ENCODE results near the gene TBATA. TPM values are rescaled to one million over a fixed set of nuclear protein-coding genes. Genes with fewer than 3 reads are reported as not detected.

The TBATA gene
- total RNA-seq, 2 donors from 2014 or later: not detected

DNA sequence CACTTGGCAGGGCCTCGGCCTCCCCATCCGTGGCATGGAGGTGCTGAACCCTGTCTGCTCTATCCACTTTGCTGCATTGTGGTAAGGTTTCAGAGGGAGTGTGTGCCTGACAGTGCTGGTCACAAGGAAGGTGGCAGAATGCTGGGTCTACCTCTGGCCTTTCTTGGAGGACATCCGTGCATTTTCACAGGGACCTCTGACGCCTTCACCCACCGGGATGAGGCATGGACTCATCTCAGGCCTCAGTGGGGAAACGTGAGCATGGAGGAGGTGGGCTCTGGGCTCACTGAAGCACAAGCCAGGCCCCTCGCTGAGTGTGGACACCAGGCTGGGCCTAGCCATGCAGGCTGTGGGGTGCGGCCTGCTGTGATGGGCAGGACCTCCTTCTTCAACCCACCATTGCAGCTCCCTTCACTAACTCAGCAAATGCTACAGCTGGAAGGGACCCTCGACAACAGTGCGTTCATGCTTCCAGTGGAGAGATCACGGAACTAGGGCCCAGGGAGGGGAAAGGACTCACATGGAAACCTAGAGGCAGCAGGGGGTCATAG is 8.6 kb downstream of the TBATA start:
- TF ChIP-seq, protein P1, sequence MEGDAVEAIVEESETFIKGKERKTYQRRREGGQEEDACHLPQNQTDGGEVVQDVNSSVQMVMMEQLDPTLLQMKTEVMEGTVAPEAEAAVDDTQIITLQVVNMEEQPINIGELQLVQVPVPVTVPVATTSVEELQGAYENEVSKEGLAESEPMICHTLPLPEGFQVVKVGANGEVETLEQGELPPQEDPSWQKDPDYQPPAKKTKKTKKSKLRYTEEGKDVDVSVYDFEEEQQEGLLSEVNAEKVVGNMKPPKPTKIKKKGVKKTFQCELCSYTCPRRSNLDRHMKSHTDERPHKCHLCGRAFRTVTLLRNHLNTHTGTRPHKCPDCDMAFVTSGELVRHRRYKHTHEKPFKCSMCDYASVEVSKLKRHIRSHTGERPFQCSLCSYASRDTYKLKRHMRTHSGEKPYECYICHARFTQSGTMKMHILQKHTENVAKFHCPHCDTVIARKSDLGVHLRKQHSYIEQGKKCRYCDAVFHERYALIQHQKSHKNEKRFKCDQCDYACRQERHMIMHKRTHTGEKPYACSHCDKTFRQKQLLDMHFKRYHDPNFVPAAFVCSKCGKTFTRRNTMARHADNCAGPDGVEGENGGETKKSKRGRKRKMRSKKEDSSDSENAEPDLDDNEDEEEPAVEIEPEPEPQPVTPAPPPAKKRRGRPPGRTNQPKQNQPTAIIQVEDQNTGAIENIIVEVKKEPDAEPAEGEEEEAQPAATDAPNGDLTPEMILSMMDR (conservative IDR thresholded peaks at IDR 0.05): no peak
- Histone ChIP-seq H3K27me3 (ENCODE audit: control insufficient read depth, insufficient read depth, low read length, poor library complexity, severe bottlenecking) (no peaks in the 10 kb centered on the region), H3K9me3 (ENCODE audit: control insufficient read depth, low read length) (no peaks in the 10 kb centered on the region), H3K4me1 (ENCODE audit: control insufficient read depth, insufficient read depth, low read length) (no peaks in the 10 kb centered on the region), H3K9ac (ENCODE audit: extremely low read depth, low read length, poor library complexity, severe bottlenecking) (no peak overlapping the region), H3K27ac (ENCODE audit: low read depth, low read length) (no peak overlapping the region), H3K36me3 (ENCODE audit: control insufficient read depth, insufficient read depth, low read length) (no peaks in the 10 kb centered on the region), H3K4me3 (ENCODE audit: low read length) (no peak overlapping the region)
- H3K9me3 Mint-ChIP-seq: no peaks in the 10 kb centered on the region
- H3K4me1 Mint-ChIP-seq: peaks cover 6% of the 10 kb centered on the region
- H3K27ac Mint-ChIP-seq: no peak overlapping the region
- WGBS, 2 experiments (ENCODE audit: insufficient coverage in 1 of 2, insufficient read length in 1 of 2): 84% methylated on average over 8 to 11 of the region's 11 CpGs
- H3K36me3 Mint-ChIP-seq (ENCODE audit: low read depth): no peaks in the 10 kb centered on the region
- H3K27me3 Mint-ChIP-seq (ENCODE audit: insufficient read depth): peaks cover 2% of the 10 kb centered on the region
- no peak overlapping the region for H3K4me3 Mint-ChIP-seq
- peak; percentile 32 for DNase-seq

DNA sequence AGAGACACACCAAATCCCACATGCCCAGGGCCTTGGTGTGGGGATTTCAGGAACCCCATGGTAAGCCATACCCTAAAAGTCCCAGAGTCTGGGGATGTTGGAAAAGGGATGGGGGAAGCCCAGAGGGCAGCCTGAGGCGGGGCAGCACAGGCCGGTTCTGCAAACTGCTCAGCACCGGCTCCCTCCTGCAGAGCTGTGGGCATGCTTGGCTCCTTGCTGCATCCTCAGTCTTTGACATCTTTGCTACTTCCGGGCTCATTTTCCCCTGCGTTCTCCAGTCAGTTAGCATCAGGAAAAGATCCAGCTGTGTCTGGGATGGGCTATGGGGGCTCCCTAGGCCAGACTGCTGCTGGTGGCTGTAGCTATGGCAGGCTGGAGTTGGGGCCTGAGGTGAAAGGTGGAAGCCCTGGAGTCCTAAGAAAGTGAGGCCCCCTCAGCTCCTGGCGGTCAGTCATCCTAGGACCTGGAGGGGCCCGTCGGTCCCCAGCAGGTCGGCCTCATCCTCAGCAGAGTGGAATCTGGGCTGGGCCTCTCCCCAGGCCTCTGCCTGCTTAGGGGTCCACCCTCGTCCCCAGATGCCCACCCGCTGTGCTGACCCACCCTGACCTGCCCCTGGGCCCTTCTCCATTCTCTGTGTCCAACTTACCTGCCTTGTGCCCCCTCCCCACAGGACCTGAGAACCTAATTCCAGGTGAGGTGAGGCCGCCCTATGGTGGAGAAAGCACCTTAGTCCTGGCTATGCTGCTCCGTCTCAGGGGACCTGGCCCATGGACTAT is 9.3 kb downstream of the TBATA start:
- no peak overlapping the region for H3K4me3 Mint-ChIP-seq
- no peak overlapping the region for H3K9ac ChIP-seq (ENCODE audit: extremely low read depth, low read length, poor library complexity, severe bottlenecking)

GRCh38 chr10:70774810-70775678 is 10.1 kb downstream of the TBATA start:
- WGBS, 2 experiments (ENCODE audit: insufficient coverage in 1 of 2, insufficient read length in 1 of 2): 79 to 85% methylated on average over 7 to 14 of the region's 14 CpGs
- H3K4me1 ChIP-seq (ENCODE audit: control insufficient read depth, insufficient read depth, low read length): no peaks in the 10 kb centered on the region
- H3K36me3 Mint-ChIP-seq (ENCODE audit: low read depth): no peaks in the 10 kb centered on the region
- H3K36me3 ChIP-seq (ENCODE audit: control insufficient read depth, insufficient read depth, low read length): no peaks in the 10 kb centered on the region
- peak; percentile 31 for DNase-seq
- H3K9ac ChIP-seq (ENCODE audit: extremely low read depth, low read length, poor library complexity, severe bottlenecking): no peak overlapping the region
- H3K4me3 Mint-ChIP-seq: no peak overlapping the region
- H3K9me3 Mint-ChIP-seq: no peaks in the 10 kb centered on the region
- H3K27ac ChIP-seq (ENCODE audit: low read depth, low read length): no peak overlapping the region
- peaks cover 2% of the 10 kb centered on the region for H3K27me3 Mint-ChIP-seq (ENCODE audit: insufficient read depth)
- no peak overlapping the region for H3K4me3 ChIP-seq (ENCODE audit: low read length)
- H3K27ac Mint-ChIP-seq: peak overlapping the region; percentile 21
- no peaks in the 10 kb centered on the region for H3K9me3 ChIP-seq (ENCODE audit: control insufficient read depth, low read length)
- peaks cover 6% of the 10 kb centered on the region for H3K4me1 Mint-ChIP-seq
- TF ChIP-seq, protein P1 (conservative IDR thresholded peaks at IDR 0.05): no peak
- no peaks in the 10 kb centered on the region for H3K27me3 ChIP-seq (ENCODE audit: control insufficient read depth, insufficient read depth, low read length, poor library complexity, severe bottlenecking)

More for the DNA sequence above, 9.3 kb downstream of the TBATA start:
- Histone ChIP-seq H3K4me1 (ENCODE audit: control insufficient read depth, insufficient read depth, low read length) (no peaks in the 10 kb centered on the region), H3K4me3 (ENCODE audit: low read length) (no peak overlapping the region), H3K36me3 (ENCODE audit: control insufficient read depth, insufficient read depth, low read length) (no peaks in the 10 kb centered on the region), H3K27me3 (ENCODE audit: control insufficient read depth, insufficient read depth, low read length, poor library complexity, severe bottlenecking) (no peaks in the 10 kb centered on the region), H3K27ac (ENCODE audit: low read depth, low read length) (no peak overlapping the region), H3K9me3 (ENCODE audit: control insufficient read depth, low read length) (no peaks in the 10 kb centered on the region)
- Mint-ChIP-seq H3K27ac (no peak overlapping the region), H3K9me3 (no peaks in the 10 kb centered on the region), H3K36me3 (ENCODE audit: low read depth) (no peaks in the 10 kb centered on the region), H3K4me1 (peaks cover 6% of the 10 kb centered on the region), H3K27me3 (ENCODE audit: insufficient read depth) (peaks cover 2% of the 10 kb centered on the region)
- TF ChIP-seq, protein P1 (conservative IDR thresholded peaks at IDR 0.05): no peak
- WGBS, 2 experiments (ENCODE audit: insufficient coverage in 1 of 2, insufficient read length in 1 of 2): 90 to 91% methylated on average over 5 to 13 of the region's 13 CpGs
- peak; percentile 34 for DNase-seq
